ENCODE results near the gene TUBGCP4. TPM values are rescaled to one million over a fixed set of nuclear protein-coding genes. Genes with fewer than 3 reads are reported as not detected.

Gene TUBGCP4
- total RNA-seq, 1 experiment from 2014 or later = 29.7 TPM

DNA sequence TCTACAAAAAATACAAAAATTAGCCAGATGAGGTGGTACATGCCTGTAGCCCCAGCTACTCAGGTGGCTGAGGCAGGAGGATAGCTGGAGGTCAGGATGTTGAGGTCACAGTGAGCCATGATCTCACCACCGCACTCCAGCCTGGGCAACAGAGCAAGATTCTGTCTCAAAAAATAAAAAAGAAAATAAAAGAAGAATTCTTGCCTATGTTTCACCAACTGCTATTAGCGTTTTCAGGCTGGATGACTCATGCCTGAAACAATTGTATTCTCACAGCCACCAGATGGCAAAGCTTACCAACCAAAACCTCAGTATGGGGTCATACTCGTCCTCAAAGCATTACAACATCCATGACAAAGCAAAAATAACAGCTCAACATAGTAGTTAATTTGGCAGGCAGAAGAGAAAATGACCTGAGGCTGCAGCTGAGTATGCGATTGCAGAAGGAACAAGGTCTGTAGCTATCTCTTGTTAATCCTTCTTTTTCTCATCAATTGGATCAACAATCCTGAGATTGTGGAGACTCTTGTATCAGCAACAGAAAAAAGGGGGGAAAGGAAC is 69.9 kb downstream of the TUBGCP4 start:
- no peaks in the 10 kb centered on the region for H4K20me1 ChIP-seq (ENCODE audit: low read length)
- no peaks in the 10 kb centered on the region for H3K9me3 ChIP-seq (ENCODE audit: low read length)
- DNase-seq = peak; percentile 94
- peak overlapping the region; percentile 13; the same call in 1 of the 2 replicates for H3K4me2 ChIP-seq (ENCODE audit: low read length)
- TF ChIP-seq EZH2phosphoT487 (IDR thresholded peaks at IDR 0.05; ENCODE audit: borderline replicate concordance, low read length) (no peak), EZH2 (IDR thresholded peaks at IDR 0.05; ENCODE audit: low read length, unreplicated experiment) (no peak)
- TF ChIP-seq, protein P1, sequence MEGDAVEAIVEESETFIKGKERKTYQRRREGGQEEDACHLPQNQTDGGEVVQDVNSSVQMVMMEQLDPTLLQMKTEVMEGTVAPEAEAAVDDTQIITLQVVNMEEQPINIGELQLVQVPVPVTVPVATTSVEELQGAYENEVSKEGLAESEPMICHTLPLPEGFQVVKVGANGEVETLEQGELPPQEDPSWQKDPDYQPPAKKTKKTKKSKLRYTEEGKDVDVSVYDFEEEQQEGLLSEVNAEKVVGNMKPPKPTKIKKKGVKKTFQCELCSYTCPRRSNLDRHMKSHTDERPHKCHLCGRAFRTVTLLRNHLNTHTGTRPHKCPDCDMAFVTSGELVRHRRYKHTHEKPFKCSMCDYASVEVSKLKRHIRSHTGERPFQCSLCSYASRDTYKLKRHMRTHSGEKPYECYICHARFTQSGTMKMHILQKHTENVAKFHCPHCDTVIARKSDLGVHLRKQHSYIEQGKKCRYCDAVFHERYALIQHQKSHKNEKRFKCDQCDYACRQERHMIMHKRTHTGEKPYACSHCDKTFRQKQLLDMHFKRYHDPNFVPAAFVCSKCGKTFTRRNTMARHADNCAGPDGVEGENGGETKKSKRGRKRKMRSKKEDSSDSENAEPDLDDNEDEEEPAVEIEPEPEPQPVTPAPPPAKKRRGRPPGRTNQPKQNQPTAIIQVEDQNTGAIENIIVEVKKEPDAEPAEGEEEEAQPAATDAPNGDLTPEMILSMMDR (conservative IDR thresholded peaks at IDR 0.05; ENCODE audit: low read depth, low read length) = peak; percentile 74
- peaks cover 5% of the 10 kb centered on the region; the same call in 1 of the 2 replicates for H3K36me3 ChIP-seq (ENCODE audit: low read depth, low read length)
- ATAC-seq = peak; percentile 99
- no peak overlapping the region for H2AFZ ChIP-seq (ENCODE audit: low read length)
- H3K4me3 ChIP-seq (ENCODE audit: low read length) = no peak overlapping the region
- ChIA-PET CTCF (interaction anchor here (0.6 to 2.0 kb wide), 4 partner anchors 70 to 476 kb away, joined by 3 to 28 read pairs (median 6); no protein-coding TSS in a partner anchor), POLR2A (ENCODE audit: unreplicated experiment) (interaction anchor here (0.5 to 0.7 kb wide), 3 partner anchors 71 to 112 kb away, joined by 3 to 4 read pairs (median 3); no protein-coding TSS in a partner anchor)
- peaks cover 5% of the 10 kb centered on the region for H3F3A ChIP-seq (ENCODE audit: low read length, unreplicated experiment)
- H3K9me2 ChIP-seq (replicated peaks; ENCODE audit: low read length) = no peaks in the 10 kb centered on the region
- H3K27ac ChIP-seq (ENCODE audit: low read length) = peak overlapping the region; percentile 74
- intact Hi-C loops (cut with micrococcal nuclease) = loop anchor here (1.0 kb wide), 1 partner anchor 70 kb away; no protein-coding TSS in a partner anchor
- peaks cover 10% of the 10 kb centered on the region for H3K4me1 ChIP-seq (ENCODE audit: insufficient read depth, low read length)
- H3K9ac ChIP-seq (ENCODE audit: low read length) = peak overlapping the region; percentile 14
- no peaks in the 10 kb centered on the region for H3K79me2 ChIP-seq (ENCODE audit: low read length)
- BruUV-seq (replicated peaks) = no TSS peak
- H3K27me3 ChIP-seq (ENCODE audit: low read length) = no peaks in the 10 kb centered on the region

DNA sequence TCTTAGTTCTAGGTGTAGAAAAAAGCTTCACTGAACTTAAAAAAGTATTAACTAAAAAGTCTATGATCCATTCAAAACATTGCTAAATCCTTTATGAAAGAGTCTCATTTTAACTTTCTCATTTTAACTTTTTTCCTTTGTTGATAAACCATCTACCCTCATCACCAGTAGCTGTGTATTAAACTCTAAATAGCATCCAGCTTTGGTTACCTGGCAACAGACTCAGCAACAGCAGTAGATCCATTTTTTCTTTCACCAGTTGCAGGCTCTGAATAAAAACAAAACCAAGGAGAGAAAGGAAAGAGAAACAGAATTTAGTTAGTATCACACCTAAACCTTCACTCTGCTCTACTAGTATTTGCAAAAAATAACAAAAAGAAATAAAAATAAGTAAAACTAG is 70.4 kb downstream of the TUBGCP4 start:
- Histone ChIP-seq H2AFZ (ENCODE audit: low read length) (no peak overlapping the region), H3K9me2 (replicated peaks; ENCODE audit: low read length) (no peaks in the 10 kb centered on the region), H3K36me3 (ENCODE audit: low read depth, low read length) (peaks cover 5% of the 10 kb centered on the region; the same call in 1 of the 2 replicates), H3K27ac (ENCODE audit: low read length) (peak overlapping the region; percentile 74), H3K4me3 (ENCODE audit: low read length) (no peak overlapping the region), H3K9ac (ENCODE audit: low read length) (peak overlapping the region; percentile 14), H3F3A (ENCODE audit: low read length, unreplicated experiment) (peaks cover 5% of the 10 kb centered on the region), H3K9me3 (ENCODE audit: low read length) (no peaks in the 10 kb centered on the region), H3K4me2 (ENCODE audit: low read length) (peak overlapping the region; percentile 13; the same call in 1 of the 2 replicates), H4K20me1 (ENCODE audit: low read length) (no peaks in the 10 kb centered on the region), H3K27me3 (ENCODE audit: low read length) (no peaks in the 10 kb centered on the region), H3K79me2 (ENCODE audit: low read length) (no peaks in the 10 kb centered on the region), H3K4me1 (ENCODE audit: insufficient read depth, low read length) (peaks cover 10% of the 10 kb centered on the region)
- ATAC-seq (no peak; the same call in 1 of the 2 replicates), DNase-seq (peak; percentile 26)
- ChIA-PET CTCF (interaction anchor here (0.6 to 2.0 kb wide), 4 partner anchors 70 to 476 kb away, joined by 3 to 28 read pairs (median 6); no protein-coding TSS in a partner anchor), POLR2A (ENCODE audit: unreplicated experiment) (interaction anchor here (0.5 to 0.7 kb wide), 4 partner anchors 70 to 335 kb away, joined by 3 to 5 read pairs (median 4); partner anchors contain the start of gene UBR1)
- intact Hi-C loops (cut with micrococcal nuclease) = no loop called here
- no TSS peak for BruUV-seq (replicated peaks)
- no peak for TF ChIP-seq EZH2phosphoT487 (IDR thresholded peaks at IDR 0.05; ENCODE audit: borderline replicate concordance, low read length)
- TF ChIP-seq EZH2 (IDR thresholded peaks at IDR 0.05; ENCODE audit: low read length, unreplicated experiment) = no peak
- TF ChIP-seq, protein P1 (conservative IDR thresholded peaks at IDR 0.05; ENCODE audit: low read depth, low read length) = no peak

DNA sequence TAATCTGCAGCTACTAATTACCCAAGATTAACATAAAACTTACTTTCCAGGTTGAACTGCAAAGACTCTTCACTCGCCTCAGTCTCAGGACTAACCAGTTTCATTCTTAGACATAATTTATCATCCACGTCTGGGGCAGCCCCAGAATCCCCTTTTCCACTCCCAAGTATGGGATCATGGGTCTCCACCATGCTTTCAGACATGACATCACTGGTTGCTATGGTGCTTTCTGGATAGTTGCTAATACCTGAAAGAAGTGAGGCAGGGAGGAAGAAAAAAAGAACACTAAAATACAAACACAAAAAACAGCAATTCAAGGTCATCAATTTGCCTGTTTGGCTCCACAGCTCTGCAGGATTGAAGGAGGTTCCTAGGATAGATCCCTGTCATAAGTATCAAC is 75.4 kb downstream of the TUBGCP4 start:
- H3K9me3 ChIP-seq (ENCODE audit: low read length) = no peaks in the 10 kb centered on the region
- H3K36me3 ChIP-seq (ENCODE audit: low read depth, low read length) = no peaks in the 10 kb centered on the region; the same call in 1 of the 2 replicates
- no peaks in the 10 kb centered on the region for H4K20me1 ChIP-seq (ENCODE audit: low read length)
- H3K4me3 ChIP-seq (ENCODE audit: low read length) = no peak overlapping the region
- CTCF ChIA-PET = no interaction called here
- no peaks in the 10 kb centered on the region for H3K9me2 ChIP-seq (replicated peaks; ENCODE audit: low read length)
- H3K27me3 ChIP-seq (ENCODE audit: low read length) = no peaks in the 10 kb centered on the region
- no peak overlapping the region for H3K4me2 ChIP-seq (ENCODE audit: low read length)
- BruUV-seq (replicated peaks) = no TSS peak
- peaks cover 1% of the 10 kb centered on the region for H3F3A ChIP-seq (ENCODE audit: low read length, unreplicated experiment)
- no peak overlapping the region for H2AFZ ChIP-seq (ENCODE audit: low read length)
- TF ChIP-seq, protein P1 (conservative IDR thresholded peaks at IDR 0.05; ENCODE audit: low read depth, low read length) = no peak
- TF ChIP-seq EZH2phosphoT487 (IDR thresholded peaks at IDR 0.05; ENCODE audit: borderline replicate concordance, low read length) (no peak), EZH2 (IDR thresholded peaks at IDR 0.05; ENCODE audit: low read length, unreplicated experiment) (no peak)
- peaks cover 1% of the 10 kb centered on the region for H3K4me1 ChIP-seq (ENCODE audit: insufficient read depth, low read length)
- intact Hi-C loops (cut with micrococcal nuclease) = no loop called here
- DNase-seq (no peak), ATAC-seq (no peak)
- POLR2A ChIA-PET (ENCODE audit: unreplicated experiment) = no interaction called here
- H3K9ac ChIP-seq (ENCODE audit: low read length) = no peak overlapping the region
- no peaks in the 10 kb centered on the region for H3K79me2 ChIP-seq (ENCODE audit: low read length)
- H3K27ac ChIP-seq (ENCODE audit: low read length) = no peak overlapping the region

Measured in PC-3 (cell line).